GM19025 (cell line): ENCODE data around the gene CPNE1.
A peak's percentile ranks its signal among the peaks of the same experiment; 100 is the strongest.
"Not testable (repeated sequence)": the region's sequence is repeated elsewhere in the genome, so short reads cannot be mapped to it uniquely, and the experiment has no call there.

Source experiments
- ATAC-seq: cut with Tn5 transposase; IDR thresholded peaks from one replicate; pipeline ENCODE4 v1.9.1; 2021; ENCODE audit warnings: mild to moderate bottlenecking, low read depth, moderate library complexity; ENCODE audit not compliant: unreplicated experiment

Gene CPNE1

DNA sequence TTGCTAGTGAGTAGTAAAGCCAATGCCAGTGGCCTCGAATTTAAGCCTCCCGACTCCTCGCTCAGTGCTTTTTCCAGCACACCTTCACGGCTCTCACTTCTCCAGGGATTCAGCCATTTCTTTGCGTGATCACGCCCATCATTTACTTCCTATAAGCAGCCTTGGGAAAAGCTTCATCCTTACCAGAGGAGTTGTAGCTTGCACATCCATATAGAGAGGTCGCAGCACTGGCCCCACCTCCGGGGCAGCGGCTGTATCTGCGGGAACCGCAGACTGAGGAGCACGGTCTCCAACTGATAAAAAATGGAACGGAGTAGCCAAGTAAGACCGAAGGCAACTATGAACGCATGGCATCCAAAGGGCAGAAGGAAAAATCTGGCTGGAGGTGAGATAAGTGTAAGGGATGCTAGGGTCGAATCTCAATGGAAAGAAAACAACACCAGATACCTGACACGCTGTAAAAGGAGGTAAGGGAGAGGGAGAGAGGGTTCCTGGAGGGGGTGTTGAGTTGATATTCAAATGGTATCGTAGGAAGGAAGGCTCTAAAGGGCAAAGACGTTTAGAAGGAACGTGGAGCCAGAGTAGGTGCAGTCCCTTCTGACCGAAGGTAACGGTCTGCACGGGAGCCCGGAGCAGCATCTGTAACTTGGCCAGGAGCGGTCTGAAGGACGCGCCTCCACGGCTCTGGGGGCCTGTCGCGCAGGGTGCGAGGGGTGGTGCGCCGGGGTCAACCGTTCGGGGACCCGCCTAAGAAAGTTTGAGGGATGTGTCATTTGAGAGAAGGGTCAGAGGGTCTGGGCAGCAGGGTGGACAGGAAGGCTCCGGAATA is 33.8 kb upstream of the CPNE1 start:
- ATAC-seq = peak; percentile 20

DNA sequence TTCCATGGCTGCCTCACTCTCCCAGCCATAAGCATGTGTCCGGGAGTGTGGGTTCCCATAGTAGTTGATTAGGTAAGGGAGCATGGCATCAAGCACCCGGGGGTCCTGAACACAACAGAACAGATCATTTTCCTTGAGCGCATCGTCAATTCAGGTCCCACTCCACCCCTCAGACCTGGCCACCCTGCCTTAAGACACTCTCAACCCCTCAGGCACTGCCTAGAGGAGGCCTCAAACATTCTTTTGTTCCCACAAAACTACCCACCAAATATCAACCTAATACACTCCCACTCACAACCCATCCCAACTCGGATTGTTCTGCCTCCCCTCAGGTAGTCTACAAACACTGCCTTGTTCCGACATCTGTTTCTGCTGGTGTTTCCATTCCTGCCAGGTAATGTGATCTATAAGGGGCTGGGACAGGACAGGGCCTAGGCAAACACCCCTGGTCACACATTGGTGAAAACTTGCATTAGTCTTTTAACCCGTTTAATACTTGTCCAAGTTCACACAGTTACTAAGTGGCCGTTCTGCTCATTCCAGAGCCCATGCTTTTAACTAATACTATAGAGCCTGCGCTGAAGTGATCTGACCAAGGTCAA is 33.1 kb upstream of the CPNE1 start:
- ATAC-seq = no peak

DNA sequence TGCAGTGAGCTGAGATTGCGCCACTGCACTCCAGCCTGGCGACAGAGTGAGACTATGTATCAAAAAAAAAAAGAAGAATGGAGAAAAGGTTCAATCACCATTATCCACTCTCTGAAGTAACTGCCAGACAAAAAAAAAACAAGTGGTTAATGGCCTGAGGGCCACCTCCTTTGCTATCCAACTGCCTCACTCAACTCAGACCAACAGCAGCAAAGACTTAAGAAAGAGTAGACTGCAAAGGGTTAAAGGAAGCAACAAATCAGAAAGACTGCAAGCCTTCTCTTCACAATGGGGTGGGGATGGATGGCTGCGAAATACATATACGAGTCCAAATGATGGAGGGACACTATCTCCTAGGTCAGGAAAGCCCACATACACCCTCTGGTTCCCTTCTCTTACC is 31.3 kb upstream of the CPNE1 start:
- ATAC-seq = no peak

DNA sequence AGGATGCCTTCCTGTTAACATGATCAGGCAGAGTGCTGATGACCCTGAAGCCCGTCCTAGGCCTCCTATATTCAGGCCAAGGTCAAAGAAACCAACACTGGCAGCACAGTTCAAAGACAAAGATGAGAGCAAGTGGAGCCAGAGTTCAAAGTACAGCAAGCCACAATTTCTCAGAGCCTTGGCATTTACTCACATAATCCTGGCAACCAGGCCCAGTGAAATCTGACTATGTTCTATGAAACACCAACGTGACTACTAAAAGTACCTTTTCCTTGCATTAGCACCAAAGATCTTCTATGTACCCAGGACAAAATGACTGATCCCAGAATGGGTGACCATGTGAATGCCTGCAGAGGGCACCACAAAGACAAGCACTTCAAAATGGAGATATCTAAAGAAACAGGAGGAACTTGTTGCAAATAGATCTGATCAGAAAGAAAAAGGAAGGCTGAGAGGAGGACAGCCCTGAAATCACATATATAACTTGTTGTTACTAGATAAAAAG is 30.6 kb upstream of the CPNE1 start:
- no peak for ATAC-seq

DNA sequence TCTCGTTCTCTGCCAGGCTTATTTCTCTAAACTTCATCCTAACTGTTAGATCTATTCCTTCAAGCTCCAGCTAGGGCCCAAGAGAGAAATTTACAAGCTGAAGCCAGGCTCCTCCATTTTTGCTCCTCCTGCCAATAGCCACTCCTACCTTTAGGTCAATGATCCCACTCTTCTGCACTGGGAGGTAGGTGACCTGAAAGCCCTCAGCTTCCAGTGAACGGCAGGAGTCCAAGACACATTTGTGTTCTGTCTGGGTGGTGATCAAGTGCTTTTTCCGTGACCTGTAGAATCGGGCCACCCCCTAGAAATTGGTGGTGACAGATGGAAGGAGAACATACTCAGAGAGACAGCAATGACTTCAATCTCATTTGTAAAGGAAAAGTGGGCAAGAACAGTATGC is 25.6 kb upstream of the CPNE1 start:
- no peak for ATAC-seq

DNA sequence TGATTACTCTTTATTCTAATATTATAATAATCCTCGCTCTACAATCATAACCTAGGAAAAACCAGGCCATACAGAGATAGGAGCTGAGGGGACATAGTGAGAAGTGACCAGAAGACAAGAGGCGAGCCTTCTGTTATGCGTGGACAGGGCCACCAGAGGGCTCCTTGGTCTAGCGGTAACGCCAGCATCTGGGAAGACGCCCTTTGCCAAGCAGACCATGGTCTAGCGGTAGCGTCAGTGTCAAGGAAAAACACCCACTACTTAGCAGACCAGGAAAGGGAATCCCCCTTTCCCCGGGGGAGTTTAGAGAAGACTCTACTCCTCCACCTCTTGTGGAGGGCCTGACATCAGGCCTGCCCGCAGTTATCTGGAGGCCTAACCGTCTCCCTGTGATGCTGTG is 22.2 kb upstream of the CPNE1 start:
- not testable (repeated sequence) for ATAC-seq

DNA sequence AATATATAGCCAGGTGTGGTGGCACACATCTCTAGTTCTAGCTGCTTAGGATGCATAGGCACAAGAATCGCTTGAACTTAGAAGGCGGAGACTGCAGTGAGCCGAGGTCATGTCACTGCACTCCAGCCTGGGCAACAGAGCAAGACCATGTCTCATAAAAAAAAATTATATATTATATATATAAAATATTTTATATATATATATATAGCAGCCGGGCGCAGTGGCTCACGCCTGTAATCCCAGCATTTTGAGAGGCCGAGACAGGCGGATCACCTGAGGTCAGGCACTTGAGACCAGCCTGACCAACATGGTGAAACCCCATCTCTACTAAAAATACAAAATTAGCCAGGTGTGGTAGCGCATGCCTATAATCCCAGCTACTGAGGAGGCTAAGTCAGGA is 20.7 kb upstream of the CPNE1 start:
- ATAC-seq = not testable (repeated sequence)

DNA sequence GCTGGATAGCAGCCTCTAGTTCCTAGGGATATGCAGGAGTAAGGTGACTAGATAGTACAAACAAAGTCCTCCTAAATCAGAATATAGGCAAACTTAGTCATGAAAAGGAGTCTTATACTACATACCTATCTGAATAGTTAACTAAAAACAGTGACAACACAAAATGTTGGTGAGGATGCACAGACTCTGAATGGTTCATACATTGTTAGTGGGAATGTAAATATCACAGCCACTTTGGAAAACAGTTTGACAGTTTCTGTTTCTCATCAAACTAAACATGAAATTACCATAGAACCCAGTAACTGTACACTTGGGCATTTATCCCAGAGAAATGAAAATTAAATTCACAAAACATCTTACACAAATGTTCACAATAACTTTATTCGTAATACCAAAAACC is 17.3 kb upstream of the CPNE1 start:
- ATAC-seq = no peak

DNA sequence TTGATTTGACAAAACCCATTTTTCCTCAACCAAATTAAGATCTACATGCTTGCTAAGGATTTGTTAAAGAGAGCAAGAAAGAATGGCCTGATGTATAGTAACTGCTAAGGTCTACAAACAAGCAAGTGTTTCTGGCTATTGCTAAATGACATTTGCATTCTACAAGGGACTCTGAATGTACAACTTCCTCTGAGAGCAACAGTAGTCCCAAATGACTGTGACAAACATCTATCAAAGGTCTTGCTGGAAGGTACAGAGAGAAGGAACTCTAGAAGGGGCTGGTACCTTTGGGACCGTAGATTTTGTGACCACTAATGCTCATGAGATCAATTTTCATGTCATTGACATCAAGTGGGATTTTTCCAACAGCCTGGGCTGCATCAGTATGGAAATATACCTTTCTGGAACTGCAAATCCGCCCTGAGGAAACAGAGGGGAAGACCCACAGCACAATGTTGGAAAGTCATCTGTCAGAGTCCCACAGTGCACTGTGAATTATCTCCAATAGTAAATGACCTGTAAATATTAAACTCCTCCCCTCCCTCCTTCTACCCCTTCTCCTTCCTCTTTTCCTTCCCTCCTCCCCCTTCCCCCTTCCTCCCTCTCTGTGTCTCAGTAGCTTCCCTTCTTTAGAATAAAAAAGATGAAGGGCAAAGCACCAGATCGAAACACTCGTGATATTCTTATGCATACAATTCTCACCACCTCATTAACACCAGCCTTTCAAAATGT is 15.9 kb upstream of the CPNE1 start:
- no peak for ATAC-seq

DNA sequence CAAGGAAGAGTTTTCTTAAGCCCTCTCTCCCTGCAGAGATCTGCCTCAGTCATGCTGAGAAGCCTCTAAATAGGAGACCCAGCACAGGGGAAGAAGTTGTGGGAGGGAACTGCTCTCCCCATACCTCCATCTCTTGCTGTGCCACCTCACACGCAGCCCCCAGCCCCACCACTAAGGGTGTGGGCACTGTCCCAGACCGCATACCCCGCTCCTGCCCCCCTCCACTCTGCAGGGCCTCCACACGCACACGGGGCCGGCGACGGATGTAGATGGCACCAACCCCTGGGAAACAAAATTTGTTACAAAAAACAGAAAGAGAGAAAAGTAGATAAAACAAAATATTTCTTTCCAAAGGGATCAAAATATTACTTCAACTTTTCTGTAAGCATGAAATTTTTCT is 10.2 kb upstream of the CPNE1 start:
- ATAC-seq = no peak

DNA sequence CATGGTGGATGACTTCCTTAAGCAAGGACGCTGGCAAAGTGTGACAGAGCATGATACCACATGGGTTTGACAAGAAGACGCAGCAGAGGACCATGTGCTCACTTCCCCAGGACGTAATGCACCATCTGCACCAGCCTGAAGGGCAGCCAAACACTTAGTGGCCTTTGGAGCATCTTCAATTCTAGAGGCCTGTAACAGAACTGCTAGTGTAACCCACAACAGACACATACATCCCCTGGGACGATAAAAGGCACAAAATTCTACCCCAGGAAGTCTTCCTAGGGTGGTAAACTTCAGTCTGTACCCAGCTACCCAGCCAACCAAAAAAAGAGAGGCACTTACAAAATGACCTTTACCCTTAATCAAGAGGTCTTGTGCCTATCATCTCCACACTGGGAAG is 9.2 kb upstream of the CPNE1 start:
- no peak for ATAC-seq

DNA sequence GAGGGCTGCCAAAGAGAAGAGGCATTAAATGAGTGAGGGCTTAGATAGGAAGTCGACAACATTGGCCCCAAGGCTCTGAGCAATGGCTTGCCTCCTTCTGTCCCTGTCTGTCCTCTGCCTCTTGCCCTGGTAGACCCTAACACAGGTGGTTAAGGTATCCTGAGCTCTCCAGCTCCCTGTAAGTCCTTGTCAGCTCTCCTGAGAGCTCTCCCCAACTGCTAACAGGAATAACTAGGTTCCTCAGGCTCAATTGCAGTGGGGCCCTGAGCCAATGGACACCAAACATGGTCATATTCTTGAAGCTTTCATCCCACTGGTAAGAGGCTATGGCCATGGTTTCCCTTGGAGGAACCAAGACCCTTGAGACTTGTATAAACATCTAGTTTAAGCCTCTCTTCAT is 5.0 kb upstream of the CPNE1 start:
- ATAC-seq = no peak

DNA sequence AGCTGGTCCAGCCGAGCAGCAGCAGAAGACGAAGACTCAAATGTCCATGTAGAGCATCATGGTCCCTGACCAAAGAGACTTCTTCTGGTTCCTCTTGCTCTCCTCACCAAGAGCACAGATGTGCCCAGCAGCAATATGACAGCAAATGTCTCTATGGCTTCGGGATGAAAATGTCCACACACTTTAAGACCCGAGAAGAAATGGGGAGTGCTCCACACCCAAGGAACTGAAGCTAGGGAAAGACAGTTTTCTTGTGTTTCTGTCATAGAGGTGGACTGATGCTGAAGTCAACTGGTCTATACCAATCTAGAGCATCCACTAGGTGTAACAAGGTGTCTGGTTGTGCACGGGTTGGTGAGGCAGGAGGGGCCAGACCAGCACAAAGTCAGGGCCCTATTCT is 4.5 kb upstream of the CPNE1 start:
- no peak for ATAC-seq

DNA sequence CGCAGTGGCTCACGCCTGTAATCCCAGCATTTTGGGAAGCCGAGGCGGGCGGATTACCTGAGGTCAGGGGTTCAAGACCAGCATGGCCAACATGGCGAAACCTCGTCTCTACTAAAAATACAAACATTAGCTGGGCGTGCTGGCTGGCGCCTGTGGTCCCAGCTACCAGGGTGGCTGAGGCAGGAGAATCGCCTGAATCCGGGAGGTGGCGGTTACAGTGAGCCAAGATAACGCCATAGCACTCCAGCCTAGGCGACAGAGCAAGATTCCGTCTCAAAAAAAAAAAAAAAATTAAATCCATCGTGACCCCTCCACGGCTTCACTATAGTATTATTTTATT is 1.2 kb upstream of the CPNE1 start:
- no peak for ATAC-seq

DNA sequence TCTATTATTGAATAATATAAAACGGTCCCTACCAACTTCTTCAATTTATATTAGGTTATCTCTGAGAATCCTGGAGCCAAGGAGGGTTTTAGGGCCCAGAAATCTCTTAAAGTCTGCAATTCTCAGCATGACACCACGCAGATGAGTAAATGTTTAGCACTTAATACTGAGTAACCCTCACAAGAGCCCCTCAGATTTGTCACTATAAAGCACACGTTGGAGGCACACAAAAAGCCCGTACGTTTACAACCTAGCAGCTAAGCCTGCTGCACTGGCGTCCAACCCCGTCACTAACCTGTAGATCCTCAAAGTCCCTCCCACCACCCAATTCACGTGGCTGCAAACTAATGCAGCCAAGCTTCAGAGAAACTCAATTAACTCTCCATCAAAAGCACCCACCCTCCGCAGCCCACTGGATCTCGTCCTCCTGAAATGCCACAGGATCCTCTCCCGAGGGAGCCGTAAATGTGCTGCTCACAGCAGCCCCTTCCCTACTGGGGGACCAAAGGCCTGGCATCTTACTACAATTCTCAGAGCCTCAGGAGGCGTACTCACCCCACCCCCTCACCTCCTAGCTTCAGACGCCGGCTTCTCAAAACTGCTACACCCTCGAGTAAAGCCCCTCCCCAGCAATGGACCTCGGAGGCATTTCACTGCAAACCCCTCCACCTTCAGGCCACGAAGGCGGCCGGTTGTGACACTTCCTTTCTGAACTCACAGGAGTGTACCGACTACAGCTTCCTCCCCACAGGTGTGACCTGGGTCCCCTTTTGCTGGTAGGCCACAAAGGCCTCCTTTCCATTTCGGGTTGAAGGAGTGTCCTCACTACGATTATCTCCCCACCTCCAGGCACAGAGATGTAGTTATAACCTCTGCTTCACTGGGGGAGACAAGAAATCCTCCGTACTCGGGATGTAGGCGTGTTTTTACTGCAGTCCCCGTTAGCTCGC is 909 bp downstream of the CPNE1 start:
- no peak for ATAC-seq

DNA sequence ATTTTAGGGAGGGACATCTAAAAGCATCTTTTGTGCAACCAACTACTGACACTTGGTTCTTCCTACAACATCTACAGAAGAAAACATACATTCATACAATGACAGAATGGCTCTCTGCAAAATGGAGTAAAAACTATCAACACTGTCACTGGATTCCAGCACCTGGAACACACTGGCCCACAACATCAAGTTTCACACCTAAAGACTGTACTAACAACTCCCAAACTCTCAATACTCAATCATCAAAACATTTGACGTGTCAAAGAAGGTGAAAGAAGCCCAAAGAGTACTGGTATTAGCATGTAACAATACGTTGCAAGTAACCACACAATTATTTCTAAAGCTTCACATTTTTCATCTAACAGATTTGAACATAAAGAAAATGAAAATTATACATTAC is 2.1 kb downstream of the CPNE1 start:
- no peak for ATAC-seq

DNA sequence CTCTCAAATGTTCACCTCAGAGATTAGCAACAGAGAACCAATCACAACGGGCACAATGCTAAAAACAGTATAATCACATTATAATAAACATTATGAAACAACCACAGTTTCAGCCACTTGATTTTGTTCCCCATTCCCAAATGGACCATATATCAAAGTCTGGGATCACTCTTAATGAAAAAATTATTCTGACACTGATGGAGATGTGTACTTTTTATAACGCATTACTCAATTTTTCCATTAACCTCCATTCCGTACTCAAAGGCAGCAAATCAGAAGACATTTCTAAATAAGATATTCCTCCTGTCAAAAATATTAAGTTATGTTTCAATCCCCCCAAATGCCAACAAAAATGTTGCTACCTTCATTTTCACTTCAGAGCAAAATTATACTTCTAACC is 2.8 kb downstream of the CPNE1 start:
- no peak for ATAC-seq

DNA sequence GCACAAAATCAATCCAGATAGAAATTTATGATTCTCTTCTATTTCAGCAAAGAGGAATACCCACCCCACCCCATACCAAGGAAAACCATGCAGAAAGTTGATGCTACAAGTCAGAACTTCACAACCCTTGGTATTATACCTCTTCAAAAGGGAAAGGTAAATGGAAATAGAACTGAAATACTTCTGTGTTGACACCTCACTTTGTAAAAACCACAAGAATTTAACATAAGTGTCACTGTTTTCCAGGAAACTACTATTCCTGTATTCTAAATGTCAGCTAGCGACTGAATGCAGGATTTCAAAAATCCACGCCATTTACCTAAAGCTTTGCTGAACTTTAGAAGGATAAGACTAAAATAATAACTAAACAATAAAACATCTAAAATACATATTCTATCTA is 3.6 kb downstream of the CPNE1 start:
- no peak for ATAC-seq

DNA sequence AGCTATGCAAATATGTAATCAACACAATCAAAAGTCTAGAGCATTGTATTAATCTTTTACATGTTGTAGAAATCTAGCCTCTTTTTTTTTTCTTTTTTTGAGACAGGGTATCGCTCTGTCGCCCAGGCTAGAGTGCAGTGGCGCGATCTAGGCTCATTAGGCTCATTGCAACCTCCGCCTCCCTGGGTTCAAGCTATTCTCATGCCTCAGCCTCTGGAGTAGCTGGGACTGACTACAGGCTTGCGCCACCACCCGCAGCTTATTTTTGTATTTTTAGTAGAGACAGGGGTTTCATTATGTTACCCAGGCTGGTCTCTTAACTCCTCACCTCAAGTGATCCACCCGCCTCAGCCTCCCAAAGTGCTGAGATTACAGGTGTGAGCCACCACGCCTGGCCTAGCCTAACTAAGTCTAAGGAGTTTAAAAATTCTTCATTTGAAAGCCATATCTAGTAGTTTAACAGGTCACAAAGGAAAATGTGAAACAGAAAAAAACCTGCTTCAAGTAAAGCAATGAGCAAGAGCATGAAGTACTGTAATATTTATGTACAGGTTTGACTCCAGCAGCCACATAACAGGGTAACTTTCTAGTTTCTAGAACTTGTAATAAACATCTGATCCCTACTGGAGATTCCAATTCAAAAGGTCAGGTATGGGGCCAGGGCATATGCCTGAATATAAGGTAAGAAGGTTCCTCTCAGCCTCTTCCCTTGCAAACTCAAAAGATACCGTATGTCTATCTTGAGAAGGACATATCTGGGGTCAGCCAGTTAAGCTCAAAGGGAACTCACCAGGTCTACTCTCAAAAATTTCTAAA is 4.4 kb downstream of the CPNE1 start:
- no peak for ATAC-seq

DNA sequence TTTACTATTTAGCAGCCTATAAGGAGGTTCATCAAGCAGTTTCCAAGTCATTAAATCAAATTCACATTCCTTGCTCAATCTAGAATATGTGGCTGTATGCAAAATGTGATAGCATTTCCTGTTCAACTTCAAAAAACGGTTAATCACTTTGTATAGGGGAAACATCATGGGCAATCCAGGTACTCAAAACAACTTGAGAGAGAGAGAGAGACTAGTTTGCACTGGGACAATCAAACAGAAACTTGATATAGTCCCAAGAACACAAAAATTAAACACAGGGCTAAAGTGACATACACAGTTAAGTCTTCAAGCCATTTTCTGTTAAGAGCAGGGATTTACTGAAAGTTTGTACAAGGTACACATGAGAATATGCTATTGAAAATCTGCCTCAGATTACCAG is 7.4 kb downstream of the CPNE1 start:
- ATAC-seq = no peak
